Peyer's patch (tissue), 4 donors: Measurements from ENCODE around the gene CDKL5.

Experiments used
- POLR2A ChIP-seq, 2 donors: fragments of 450-650 bp; IDR thresholded peaks; one replicate each; pipeline ENCODE4 v1.5.1; 2017; ENCODE audit warnings: antibody characterized with exemption in 2 of 2, mild to moderate bottlenecking in 2 of 2, moderate library complexity in 2 of 2
- TF ChIP-seq, protein P1 (sequence below), 6 experiments: fragments of 450-650 bp in 4 of 6; fragments of 200-600 bp in 2 of 6; sonication (generic) in 1 of 6; IDR thresholded peaks; one replicate each; pipeline ENCODE4 v1.5.1; 2017 to 2019; ENCODE audit warnings: antibody characterized with exemption in 6 of 6, mild to moderate bottlenecking in 3 of 6, moderate library complexity in 1 of 6

- TF ChIP-seq POLR2A (IDR thresholded peaks at IDR 0.05): no peak
- TF ChIP-seq, protein P1, sequence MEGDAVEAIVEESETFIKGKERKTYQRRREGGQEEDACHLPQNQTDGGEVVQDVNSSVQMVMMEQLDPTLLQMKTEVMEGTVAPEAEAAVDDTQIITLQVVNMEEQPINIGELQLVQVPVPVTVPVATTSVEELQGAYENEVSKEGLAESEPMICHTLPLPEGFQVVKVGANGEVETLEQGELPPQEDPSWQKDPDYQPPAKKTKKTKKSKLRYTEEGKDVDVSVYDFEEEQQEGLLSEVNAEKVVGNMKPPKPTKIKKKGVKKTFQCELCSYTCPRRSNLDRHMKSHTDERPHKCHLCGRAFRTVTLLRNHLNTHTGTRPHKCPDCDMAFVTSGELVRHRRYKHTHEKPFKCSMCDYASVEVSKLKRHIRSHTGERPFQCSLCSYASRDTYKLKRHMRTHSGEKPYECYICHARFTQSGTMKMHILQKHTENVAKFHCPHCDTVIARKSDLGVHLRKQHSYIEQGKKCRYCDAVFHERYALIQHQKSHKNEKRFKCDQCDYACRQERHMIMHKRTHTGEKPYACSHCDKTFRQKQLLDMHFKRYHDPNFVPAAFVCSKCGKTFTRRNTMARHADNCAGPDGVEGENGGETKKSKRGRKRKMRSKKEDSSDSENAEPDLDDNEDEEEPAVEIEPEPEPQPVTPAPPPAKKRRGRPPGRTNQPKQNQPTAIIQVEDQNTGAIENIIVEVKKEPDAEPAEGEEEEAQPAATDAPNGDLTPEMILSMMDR (IDR thresholded peaks at IDR 0.05): no peak
Observed at GRCh38 chrX:18647621-18648020, 222.2 kb downstream of the CDKL5 start.
